Ramos (cell line): ENCODE results near the gene NFIA.

Experiments used
- in situ Hi-C: fragments of 300-500 bp; cut with MboI; formaldehyde crosslinking; loops from one replicate; pipeline ENCODE4 v1.14.3; 2022; ENCODE audit warnings: low sequenced_read_pairs; ENCODE audit not compliant: unreplicated experiment

The NFIA gene

GRCh38 chr1:61142043-61142440 is 59.7 kb downstream of the NFIA start:
- in situ Hi-C loops, result no loop called here

- in situ Hi-C loops, result no loop called here
Observed at GRCh38 chr1:61142726-61143500, 60.6 kb downstream of the NFIA start.

GRCh38 chr1:61143821-61144424 is 61.6 kb downstream of the NFIA start:
- in situ Hi-C loops, result no loop called here

GRCh38 chr1:61149010-61149860 is 66.9 kb downstream of the NFIA start:
- in situ Hi-C loops, result no loop called here

- in situ Hi-C loops, result no loop called here
Observed at GRCh38 chr1:61151565-61151964, 69.2 kb downstream of the NFIA start.

- in situ Hi-C loops, result no loop called here
Observed at GRCh38 chr1:61152066-61152465, 69.7 kb downstream of the NFIA start.

- in situ Hi-C loops, result no loop called here
Observed at GRCh38 chr1:61152469-61153105, 70.2 kb downstream of the NFIA start.

GRCh38 chr1:61156576-61157467 is 74.5 kb downstream of the NFIA start:
- in situ Hi-C loops, result no loop called here

GRCh38 chr1:61157468-61157987 is 75.2 kb downstream of the NFIA start:
- in situ Hi-C loops, result no loop called here

GRCh38 chr1:61158591-61158990 is 76.2 kb downstream of the NFIA start:
- in situ Hi-C loops, result no loop called here

- in situ Hi-C loops, result no loop called here
Observed at GRCh38 chr1:61160526-61160925, 78.2 kb downstream of the NFIA start.

- in situ Hi-C loops, result no loop called here
Observed at GRCh38 chr1:61162520-61163258, 80.3 kb downstream of the NFIA start.

GRCh38 chr1:61163355-61163754 is 81.0 kb downstream of the NFIA start:
- in situ Hi-C loops, result no loop called here

GRCh38 chr1:61165402-61165801 is 83.0 kb downstream of the NFIA start:
- in situ Hi-C loops, result no loop called here

GRCh38 chr1:61167309-61167708 is 84.9 kb downstream of the NFIA start:
- in situ Hi-C loops, result no loop called here

GRCh38 chr1:61169045-61169444 is 86.7 kb downstream of the NFIA start:
- in situ Hi-C loops, result no loop called here

- in situ Hi-C loops, result no loop called here
Observed at GRCh38 chr1:61169634-61170033, 87.3 kb downstream of the NFIA start.

- in situ Hi-C loops, result no loop called here
Observed at GRCh38 chr1:61170328-61171238, 88.2 kb downstream of the NFIA start.
